NCI-H2107 treated with DMSO at 0.1 percent for 48 hours (cell line): Measurements from ENCODE around the gene MYF5.

Source experiments
- DNase-seq: peaks from one replicate; lab custom pipeline; 2025; ENCODE audit not compliant: unreplicated experiment; lab: John Stamatoyannopoulos, UW

MYF5 gene

GRCh38 chr12:80707126-80707829 lies 9.4 kb upstream of the MYF5 start, which contains the start of gene MYF6:
Gene MYF6, plus strand, starts transcription at chr12:80707634. Its CDS starts 86 bp downstream, at chr12:80707720.
- DNase-seq = no peak

GRCh38 chr12:80707830-80708258 lies 8.9 kb upstream of the MYF5 start:
- DNase-seq = no peak

GRCh38 chr12:80708259-80708974 lies 8.3 kb upstream of the MYF5 start:
- no peak for DNase-seq

- no peak for DNase-seq
Measured at GRCh38 chr12:80708975-80709328, 7.8 kb upstream of the MYF5 start.

- DNase-seq = no peak
Measured at GRCh38 chr12:80709811-80710726, 6.6 kb upstream of the MYF5 start.

GRCh38 chr12:80710727-80711449 lies 5.8 kb upstream of the MYF5 start:
- DNase-seq = no peak

GRCh38 chr12:80711866-80712265 lies 4.8 kb upstream of the MYF5 start:
- DNase-seq = no peak

GRCh38 chr12:80712866-80713265 lies 3.8 kb upstream of the MYF5 start:
- no peak for DNase-seq

- no peak for DNase-seq
Measured at GRCh38 chr12:80713419-80713818, 3.3 kb upstream of the MYF5 start.

GRCh38 chr12:80714055-80714454 lies 2.7 kb upstream of the MYF5 start:
- no peak for DNase-seq

GRCh38 chr12:80714846-80715245 lies 1.9 kb upstream of the MYF5 start:
- no peak for DNase-seq

- no peak for DNase-seq
Measured at GRCh38 chr12:80715713-80716249, 931 bp upstream of the MYF5 start.

- DNase-seq = no peak
Measured at GRCh38 chr12:80717856-80718255, 1.1 kb downstream of the MYF5 start.

- no peak for DNase-seq
Measured at GRCh38 chr12:80720516-80720915, 3.8 kb downstream of the MYF5 start.

- no peak for DNase-seq
Measured at GRCh38 chr12:80721326-80721725, 4.6 kb downstream of the MYF5 start.

- no peak for DNase-seq
Measured at GRCh38 chr12:80745851-80746505, 29.3 kb downstream of the MYF5 start.

- DNase-seq = no peak
Measured at GRCh38 chr12:80747800-80748199, 31.1 kb downstream of the MYF5 start.

GRCh38 chr12:80749456-80749855 lies 32.7 kb downstream of the MYF5 start:
- no peak for DNase-seq

GRCh38 chr12:80752464-80752863 lies 35.8 kb downstream of the MYF5 start:
- no peak for DNase-seq

GRCh38 chr12:80754274-80754673 lies 37.6 kb downstream of the MYF5 start:
- no peak for DNase-seq
